OCI-M2 (cell line): ENCODE results near the gene PLPPR3.

ENCODE experiments used
- DNase-seq: peaks from one replicate; lab custom pipeline; 2025; ENCODE audit not compliant: unreplicated experiment; lab: John Stamatoyannopoulos, UW

Gene PLPPR3

GRCh38 chr19:797528-798414 lies 24.0 kb downstream of the PLPPR3 start:
- DNase-seq: no peak

GRCh38 chr19:796692-797527 lies 24.8 kb downstream of the PLPPR3 start, which contains the start of gene PTBP1:
TSS of gene PTBP1 (plus strand) at chr19:797452. CDS start at chr19:797498, 46 bp downstream.
- peak; percentile 84 for DNase-seq

GRCh38 chr19:795691-796581 lies 25.8 kb downstream of the PLPPR3 start:
- no peak for DNase-seq

- DNase-seq: no peak
These were observed 26.6 kb downstream of the PLPPR3 start for GRCh38 chr19:795073-795611.

- DNase-seq: no peak
These were observed 27.9 kb downstream of the PLPPR3 start for GRCh38 chr19:793806-794205.

GRCh38 chr19:792306-792885 lies 29.4 kb downstream of the PLPPR3 start:
- no peak for DNase-seq

- DNase-seq: peak; percentile 36
These were observed 30.0 kb downstream of the PLPPR3 start for GRCh38 chr19:791567-792305.

GRCh38 chr19:791007-791566 lies 30.7 kb downstream of the PLPPR3 start:
- no peak for DNase-seq

- DNase-seq: no peak
These were observed 32.1 kb downstream of the PLPPR3 start for GRCh38 chr19:789701-790060.

GRCh38 chr19:788983-789700 lies 32.6 kb downstream of the PLPPR3 start:
- DNase-seq: no peak

- DNase-seq: no peak
These were observed 33.1 kb downstream of the PLPPR3 start for GRCh38 chr19:788686-788982.

GRCh38 chr19:787536-787935 lies 34.2 kb downstream of the PLPPR3 start:
- no peak for DNase-seq

- DNase-seq: no peak
These were observed 37.2 kb downstream of the PLPPR3 start for GRCh38 chr19:784541-784940.

GRCh38 chr19:782878-783668 lies 38.7 kb downstream of the PLPPR3 start:
- no peak for DNase-seq

- no peak for DNase-seq
These were observed 39.4 kb downstream of the PLPPR3 start for GRCh38 chr19:782185-782877.

- no peak for DNase-seq
These were observed 40.0 kb downstream of the PLPPR3 start for GRCh38 chr19:781800-782184.

- DNase-seq: no peak
These were observed 40.8 kb downstream of the PLPPR3 start for GRCh38 chr19:780935-781334.
